Right cardiac atrium (tissue), 5 donors: Measurements from ENCODE around the gene FCN2. TPM values are rescaled to one million over a fixed set of nuclear protein-coding genes. Genes with fewer than 3 reads are reported as not detected.

Experiments used
- ATAC-seq, 2 donors: fragments of 200-7000 bp; cut with Tn5 transposase; one replicate each; pipeline versions ENCODE4 v1.8.0 to v1.9.1; 2020; ENCODE audit warnings: moderate library complexity in 2 of 2, mild to moderate bottlenecking in 1 of 2
- DNase-seq, 3 donors: peaks; one replicate each; pipeline ENCODE4 v3.0.0-alpha.2; 2020
- H3K27ac ChIP-seq: one replicate; pipeline ENCODE4 v1.5.1; 2013; ENCODE audit warnings: mild to moderate bottlenecking, low read length, control low read depth, moderate library complexity
- H3K27me3 ChIP-seq: one replicate; pipeline ENCODE4 v1.6.1; 2013; ENCODE audit not compliant: control insufficient read depth, insufficient read depth
- H3K4me1 ChIP-seq: one replicate; pipeline ENCODE4 v1.6.1; 2013; ENCODE audit warnings: low read length; ENCODE audit not compliant: control insufficient read depth, insufficient read depth
- H3K4me3 ChIP-seq: one replicate; pipeline ENCODE4 v1.5.1; 2013; ENCODE audit warnings: low read length, control low read depth
- H3K9me3 ChIP-seq: one replicate; pipeline ENCODE4 v1.6.1; 2013; ENCODE audit warnings: low read length; ENCODE audit not compliant: control insufficient read depth
- WGBS: extraction: QIAGEN DNeasy Blood & Tissue Kit; methylation state at CpG from one replicate; pipeline ENCODE4 v1.1.7; 2013; 5-methylcytosine and 5-hydroxymethylcytosine counted together
- intact Hi-C, 4 donors: fragments of 100-400 bp; cut with DNase I; formaldehyde crosslinking; loops; one replicate each; pipeline versions ENCODE4 v1.11.0 to v1.14.0; 2022 to 2023
- polyA plus RNA-seq: library from polyadenylated mRNA; stranded (reverse); fragments of 200-250 nt; gene quantifications from one replicate; pipeline ENCODE4 v1.2.3, GENCODE V29; 2013
- total RNA-seq, 4 donors: library from RNA; stranded (reverse); fragmentation: NEBNext Ultra II Directional; extraction: Animal tissue kit (Norgen Biotek cat#: 25700); gene quantifications; one replicate each; pipeline ENCODE4 v1.2.1, GENCODE V29; 2021
- donor health status: healthy with polysubstance abuse.
- donor health status: DM: no; HTN: yes; CAD: no.
- donor health status: DM: no; HTN: no; CAD: no.
- donor health status: DM: no; HTN: yes; CAD: no; lungs with severe emphysema.
- donor health status: DM: yes; HTN: yes; CAD: no.

The FCN2 gene
- total and polyA plus RNA-seq, 5 donors, result 0.72 TPM; not detected in 4

- Histone ChIP-seq H3K27ac (no peak overlapping the region), H3K4me3 (no peak overlapping the region), H3K4me1 (peaks cover 4% of the 10 kb centered on the region), H3K9me3 (peaks cover 2% of the 10 kb centered on the region), H3K27me3 (no peaks in the 10 kb centered on the region)
- 76% methylated on average over 5 of the region's 5 CpGs for WGBS
- ATAC-seq (no peak), DNase-seq (peak in 1 of 3 donors; percentile 37)
- intact Hi-C loops, result no loop called here
These were observed 11.1 kb downstream of the FCN2 start for GRCh38 chr9:134891713-134892112.

GRCh38 chr9:134892221-134892620 lies 11.6 kb downstream of the FCN2 start:
- intact Hi-C loops, result no loop called here
- WGBS, result 96% methylated on average over 6 of the region's 6 CpGs

DNA sequence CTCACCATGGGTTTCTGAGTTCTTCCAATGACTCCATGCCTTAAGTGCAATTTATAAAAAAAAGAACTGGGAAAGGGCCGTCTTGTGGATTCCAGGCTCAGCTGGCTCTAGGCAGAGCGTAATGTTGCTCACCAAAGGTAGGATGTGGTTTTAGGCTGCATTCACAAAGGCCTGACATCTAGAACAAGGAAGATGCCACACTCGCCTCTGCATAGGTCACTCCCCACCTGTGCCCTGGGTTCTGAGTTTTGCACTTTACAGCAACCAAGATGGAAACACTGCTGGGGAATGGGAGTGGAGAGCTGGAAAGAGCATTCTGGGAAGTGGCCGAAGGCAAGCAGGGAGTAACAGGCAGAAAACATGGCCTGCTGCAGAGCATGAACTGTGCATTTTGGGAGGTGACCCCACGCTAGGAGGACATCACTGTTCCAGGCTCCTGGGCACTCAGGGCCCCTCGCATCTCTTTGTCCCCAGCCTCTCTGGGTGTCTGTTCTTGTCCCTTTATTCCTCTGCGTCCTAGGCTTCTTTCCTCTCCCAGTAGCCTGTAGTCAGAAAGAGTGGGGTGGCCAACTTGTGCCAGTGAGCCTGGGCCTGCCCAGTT lies 12.3 kb downstream of the FCN2 start:
- peaks cover 6% of the 10 kb centered on the region for H3K4me1 ChIP-seq
- 95% methylated on average over 7 of the region's 7 CpGs for WGBS
- intact Hi-C loops, result no loop called here
- H3K27ac ChIP-seq, result no peak overlapping the region
- ATAC-seq, result no peak
- no peak overlapping the region for H3K4me3 ChIP-seq
- no peak for DNase-seq
- peaks cover 2% of the 10 kb centered on the region for H3K9me3 ChIP-seq
- H3K27me3 ChIP-seq, result no peaks in the 10 kb centered on the region

More at GRCh38 chr9:134892221-134892620, 11.6 kb downstream of the FCN2 start:
- Histone ChIP-seq H3K27me3 (no peaks in the 10 kb centered on the region), H3K9me3 (peaks cover 2% of the 10 kb centered on the region), H3K27ac (no peak overlapping the region), H3K4me3 (no peak overlapping the region), H3K4me1 (peaks cover 4% of the 10 kb centered on the region)
- no peak for ATAC-seq
- DNase-seq, result no peak

DNA sequence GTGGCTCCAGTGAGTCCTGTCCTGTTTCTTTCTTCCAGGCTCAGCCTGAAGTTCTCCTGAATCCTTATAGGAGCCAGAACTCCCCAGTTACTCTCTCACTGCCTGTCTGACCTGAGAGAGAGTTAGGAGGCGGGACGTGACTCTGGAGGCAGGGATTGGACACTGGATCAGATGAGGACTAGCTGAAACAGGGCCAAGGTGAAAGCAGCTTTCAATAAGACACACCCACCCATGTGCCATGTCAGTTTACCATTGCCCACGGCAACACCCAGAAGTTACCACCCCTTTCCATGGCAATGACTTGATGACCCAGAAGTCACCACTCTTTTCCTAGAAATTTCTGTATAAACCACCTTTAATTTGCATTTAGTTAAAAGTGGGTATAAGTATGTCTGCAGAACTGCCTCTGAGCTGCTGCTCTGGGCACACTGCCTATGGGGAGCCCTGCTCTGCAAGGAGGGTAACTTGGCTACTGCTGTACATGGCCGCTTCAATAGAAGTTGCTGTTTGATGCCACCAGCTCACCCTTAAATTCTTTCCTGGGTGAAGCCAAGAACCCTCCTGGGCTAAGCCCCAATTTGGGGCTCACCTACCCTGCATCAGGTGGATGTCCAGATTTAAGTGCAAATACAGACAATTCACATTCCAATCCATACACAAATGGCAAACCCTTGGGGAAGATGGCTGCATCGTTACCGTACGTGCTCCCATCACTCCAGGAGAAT lies 13.7 kb downstream of the FCN2 start:
- WGBS, result 97% methylated on average over 7 of the region's 7 CpGs
- Histone ChIP-seq H3K4me3 (no peak overlapping the region), H3K27ac (no peak overlapping the region), H3K4me1 (peaks cover 10% of the 10 kb centered on the region), H3K27me3 (no peaks in the 10 kb centered on the region), H3K9me3 (peaks cover 2% of the 10 kb centered on the region)
- DNase-seq (no peak), ATAC-seq (no peak)
- intact Hi-C loops, result no loop called here

DNA sequence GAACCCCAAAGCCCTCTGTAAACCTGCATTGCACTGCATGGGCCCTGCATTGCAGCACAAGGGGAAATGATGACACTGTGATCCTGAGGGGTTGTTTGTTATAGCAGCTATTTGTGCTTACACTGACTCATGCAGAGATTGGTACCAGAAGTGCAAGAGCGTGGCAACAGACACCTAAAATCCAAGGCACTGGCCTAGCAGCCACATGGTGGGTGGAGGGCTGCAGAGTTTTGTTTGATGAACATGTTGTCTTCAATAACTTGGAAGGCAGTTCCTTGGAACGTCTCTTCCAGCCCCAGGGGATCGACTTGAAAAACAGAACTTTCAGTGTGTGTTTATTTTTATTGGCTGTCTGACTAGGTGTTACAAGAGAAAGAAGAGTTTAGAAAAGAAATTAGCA lies 14.5 kb downstream of the FCN2 start:
- DNase-seq (no peak), ATAC-seq (no peak)
- Histone ChIP-seq H3K4me3 (no peak overlapping the region), H3K4me1 (peaks cover 10% of the 10 kb centered on the region), H3K27me3 (no peaks in the 10 kb centered on the region), H3K9me3 (peaks cover 2% of the 10 kb centered on the region), H3K27ac (peak overlapping the region; percentile 59)
- WGBS, result 45% methylated on average over 3 of the region's 3 CpGs
- intact Hi-C loops, result no loop called here

- DNase-seq, result no peak
- 43% methylated on average over 2 of the region's 2 CpGs for WGBS
- intact Hi-C loops, result no loop called here
- Histone ChIP-seq H3K4me1 (peaks cover 10% of the 10 kb centered on the region), H3K4me3 (no peak overlapping the region), H3K27ac (no peak overlapping the region), H3K9me3 (peaks cover 2% of the 10 kb centered on the region), H3K27me3 (no peaks in the 10 kb centered on the region)
- ATAC-seq, result no peak
These were observed 14.9 kb downstream of the FCN2 start for GRCh38 chr9:134895567-134895907.

GRCh38 chr9:134895908-134896833 lies 15.6 kb downstream of the FCN2 start:
- DNase-seq (peak; percentile 51 to 79 (median 69)), ATAC-seq (peak; percentile 57 to 83)
- Histone ChIP-seq H3K27me3 (no peaks in the 10 kb centered on the region), H3K27ac (peak overlapping the region; percentile 96), H3K4me1 (peaks cover 10% of the 10 kb centered on the region), H3K4me3 (no peak overlapping the region), H3K9me3 (peaks cover 2% of the 10 kb centered on the region)
- intact Hi-C loops, result no loop called here
- WGBS, result 27% methylated on average over 14 of the region's 14 CpGs

DNA sequence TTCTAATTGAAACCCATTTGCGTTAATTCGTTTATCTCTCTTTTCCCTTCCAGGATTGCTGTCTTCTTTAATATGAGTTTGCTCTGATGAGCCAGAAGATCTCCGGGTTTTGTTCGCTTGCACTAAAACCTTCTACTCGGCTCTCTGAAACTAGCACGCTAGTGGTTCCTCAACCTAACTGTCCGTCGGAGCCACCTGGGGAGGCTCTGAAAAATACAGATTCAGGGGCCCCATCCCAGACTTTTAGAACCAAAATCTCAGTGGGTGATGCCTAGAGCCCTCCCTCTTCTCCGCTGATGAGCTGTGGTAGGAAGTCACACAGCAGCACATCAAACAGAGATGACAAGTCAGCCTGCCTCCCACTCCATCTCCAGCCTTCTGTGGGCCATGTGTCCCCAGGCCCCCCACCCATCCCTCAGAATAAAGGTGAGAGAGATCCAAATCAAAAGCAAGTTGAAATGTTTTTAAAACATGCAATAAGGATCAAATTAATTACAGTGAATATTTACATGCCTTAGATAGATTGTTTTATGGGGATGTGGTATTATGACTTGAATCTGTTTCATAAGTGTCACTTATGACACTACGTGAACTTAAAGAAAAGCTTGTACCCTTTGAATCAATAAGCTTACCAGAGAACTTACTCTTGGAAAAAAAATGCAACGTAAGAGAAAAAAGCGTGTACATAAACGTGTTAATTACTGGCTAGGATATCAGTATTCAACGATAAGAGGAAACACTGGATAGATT lies 16.4 kb downstream of the FCN2 start:
- Histone ChIP-seq H3K9me3 (peaks cover 2% of the 10 kb centered on the region), H3K4me1 (peaks cover 10% of the 10 kb centered on the region), H3K27me3 (no peaks in the 10 kb centered on the region), H3K27ac (peak overlapping the region; percentile 96), H3K4me3 (no peak overlapping the region)
- WGBS, result 59% methylated on average over 14 of the region's 14 CpGs
- ATAC-seq, result no peak
- DNase-seq, result no peak
- intact Hi-C loops, result no loop called here

GRCh38 chr9:134897584-134898170 lies 17.1 kb downstream of the FCN2 start:
- peak; percentile 35 to 53 for ATAC-seq
- no peaks in the 10 kb centered on the region for H3K27me3 ChIP-seq
- WGBS, result 25% methylated on average over 2 of the region's 2 CpGs

GRCh38 chr9:134898319-134898718 lies 17.7 kb downstream of the FCN2 start:
- Histone ChIP-seq H3K27ac (peak overlapping the region; percentile 32), H3K4me3 (no peak overlapping the region), H3K27me3 (no peaks in the 10 kb centered on the region), H3K4me1 (peaks cover 10% of the 10 kb centered on the region), H3K9me3 (peaks cover 2% of the 10 kb centered on the region)
- DNase-seq (no peak), ATAC-seq (no peak)
- 44% methylated on average over 2 of the region's 2 CpGs for WGBS
- intact Hi-C loops, result no loop called here

More at GRCh38 chr9:134897584-134898170, 17.1 kb downstream of the FCN2 start:
- DNase-seq, result no peak
- H3K9me3 ChIP-seq, result peaks cover 2% of the 10 kb centered on the region
- intact Hi-C loops, result no loop called here
- H3K4me3 ChIP-seq, result no peak overlapping the region
- peak overlapping the region; percentile 32 for H3K27ac ChIP-seq
- peaks cover 10% of the 10 kb centered on the region for H3K4me1 ChIP-seq
